H1 (cell line): ENCODE data around the gene SEMA5B. TPM values are rescaled to one million over a fixed set of nuclear protein-coding genes. Genes with fewer than 3 reads are reported as not detected.

Experiments used
- CTCF ChIA-PET: fragments of 300-600 bp; sonication (Branson Sonifier 250); formaldehyde crosslinking; loops from one replicate; lab custom pipeline; 2021; ENCODE audit not compliant: partially characterized antibody; lab: Charles Lee
- POLR2A ChIA-PET: fragments of 300-600 bp; sonication (Branson Sonifier 250); formaldehyde crosslinking; loops from one replicate; lab custom pipeline; 2021; ENCODE audit warnings: inconsistent platforms; ENCODE audit not compliant: partially characterized antibody; lab: Charles Lee
- DNase-seq, 2 experiments: peaks; one replicate each; pipeline versions ENCODE4 v3.0.0 to v3.0.0-alpha.2; 2010 to 2022; ENCODE audit warnings: low spot score in 2 of 2, low read depth in 1 of 2, mixed read lengths in 1 of 2
- FAIRE-seq: peaks from 2 replicates; lab custom pipeline; 2011; peaks lifted over from hg19 to GRCh38; lab: Jason Lieb, UNC
- H2AFZ ChIP-seq: 2 replicates; pipeline ENCODE4 v1.8.1; 2012; ENCODE audit warnings: low read length, inconsistent platforms
- H2AK5ac ChIP-seq: 2 replicates; pipeline ENCODE4 v1.6.1; 2013; ENCODE audit warnings: low read depth, low read length
- H2BK120ac ChIP-seq: replicated peaks from 2 replicates; pipeline ENCODE3; 2013; ENCODE audit warnings: low read depth, low read length, inconsistent platforms
- H2BK12ac ChIP-seq: 2 replicates; pipeline ENCODE4 v1.6.1; 2013; ENCODE audit warnings: low read depth, low read length
- H2BK15ac ChIP-seq: 2 replicates; pipeline ENCODE4 v1.6.1; 2013; ENCODE audit warnings: low read length
- H2BK20ac ChIP-seq: 2 replicates; pipeline ENCODE4 v1.6.1; 2013; ENCODE audit warnings: low read length
- H2BK5ac ChIP-seq: 2 replicates; pipeline ENCODE4 v1.6.1; 2013; ENCODE audit warnings: low read depth, low read length
- H3K14ac ChIP-seq: 2 replicates; pipeline ENCODE4 v1.6.1; 2013; ENCODE audit warnings: inconsistent platforms; ENCODE audit not compliant: insufficient read length
- H3K18ac ChIP-seq: 2 replicates; pipeline ENCODE4 v1.6.1; 2013; ENCODE audit warnings: low read length; ENCODE audit errors: extremely low read depth
- H3K23ac ChIP-seq: 2 replicates; pipeline ENCODE4 v1.6.1; 2013; ENCODE audit warnings: inconsistent platforms; ENCODE audit not compliant: insufficient read length
- H3K23me2 ChIP-seq: 2 replicates; pipeline ENCODE4 v1.6.1; 2013; ENCODE audit warnings: low read depth, low read length
- H3K27ac ChIP-seq: 2 replicates; pipeline ENCODE4 v1.6.1; 2011; ENCODE audit warnings: low read depth, low read length, inconsistent platforms
- H3K27me3 ChIP-seq, 4 experiments: replicated peaks in 1 of 4; 1 replicate in 1 of 4; 2 replicates in 3 of 4; pipeline versions ENCODE4 v1.6.1 to v1.8.1; 2011 to 2013; ENCODE audit warnings: low read length in 3 of 4, mild to moderate bottlenecking in 3 of 4, inconsistent platforms in 2 of 4, mixed read lengths in 2 of 4, moderate library complexity in 1 of 4; ENCODE audit not compliant: control insufficient read depth in 3 of 4, insufficient read depth in 3 of 4; ENCODE audit errors: extremely low read depth in 1 of 4
- H3K36me3 ChIP-seq, 4 experiments: 2 replicates each; pipeline versions ENCODE4 v1.6.1 to v1.8.1; 2011 to 2013; ENCODE audit warnings: mild to moderate bottlenecking in 4 of 4, low read length in 3 of 4, moderate library complexity in 2 of 4, control low read depth in 1 of 4, inconsistent platforms in 1 of 4; ENCODE audit not compliant: insufficient read depth in 4 of 4, control insufficient read depth in 2 of 4
- H3K4ac ChIP-seq: replicated peaks from 2 replicates; pipeline ENCODE3; 2013; ENCODE audit warnings: low read length, low read depth, mixed read lengths, inconsistent platforms; ENCODE audit not compliant: insufficient read length
- H3K4me1 ChIP-seq, 4 experiments: replicated peaks in 1 of 4; 1 replicate in 1 of 4; 2 replicates in 3 of 4; pipeline versions ENCODE4 v1.6.1 to v1.8.1; 2011 to 2013; ENCODE audit warnings: low read length in 3 of 4, inconsistent platforms in 2 of 4, mixed read lengths in 1 of 4; ENCODE audit not compliant: insufficient read depth in 4 of 4, control insufficient read depth in 3 of 4
- H3K4me2 ChIP-seq, 2 experiments: 2 replicates each; pipeline versions ENCODE4 v1.6.1 to v1.8.1; 2011 to 2013; ENCODE audit warnings: low read depth in 2 of 2, low read length in 2 of 2, control low read depth in 1 of 2, inconsistent platforms in 1 of 2, mild to moderate bottlenecking in 1 of 2; ENCODE audit not compliant: insufficient read depth in 1 of 2
- H3K4me3 ChIP-seq, 4 experiments: fragments of 200-600, 300-600 bp in 1 of 4; sonication (generic), shearing (Covaris generic), sonication (Bioruptor Twin) in 1 of 4; 2 replicates each; pipeline versions ENCODE4 v1.5.1 to v1.8.1; 2011 to 2016; ENCODE audit warnings: low read length in 4 of 4, low read depth in 3 of 4, control low read depth in 2 of 4, inconsistent platforms in 2 of 4, mild to moderate bottlenecking in 2 of 4, mixed read lengths in 1 of 4, moderate library complexity in 1 of 4; ENCODE audit not compliant: insufficient read depth in 2 of 4; ENCODE audit errors: extremely low read depth in 1 of 4
- H3K56ac ChIP-seq: replicated peaks from 2 replicates; pipeline ENCODE3; 2013; ENCODE audit warnings: low read depth, mild to moderate bottlenecking, mixed read lengths, low read length, inconsistent platforms; ENCODE audit not compliant: insufficient read length
- H3K79me1 ChIP-seq: 2 replicates; pipeline ENCODE4 v1.6.1; 2013; ENCODE audit warnings: low read depth, low read length, control low read depth
- H3K79me2 ChIP-seq, 2 experiments: 2 replicates each; pipeline versions ENCODE4 v1.6.1 to v1.8.1; 2012 to 2013; ENCODE audit warnings: low read length in 2 of 2, mild to moderate bottlenecking in 2 of 2, inconsistent platforms in 1 of 2; ENCODE audit not compliant: insufficient read depth in 2 of 2, control insufficient read depth in 1 of 2
- H3K9ac ChIP-seq, 4 experiments: replicated peaks in 1 of 4; 1 replicate in 1 of 4; 2 replicates in 3 of 4; pipeline versions ENCODE4 v1.6.1 to v1.8.1; 2011 to 2013; ENCODE audit warnings: low read depth in 3 of 4, low read length in 3 of 4, control low read depth in 2 of 4, mild to moderate bottlenecking in 2 of 4, moderate library complexity in 2 of 4, inconsistent platforms in 1 of 4; ENCODE audit errors: extremely low read depth in 1 of 4
- H3K9me3 ChIP-seq, 2 experiments: 2 replicates each; pipeline versions ENCODE4 v1.6.1 to v1.8.1; 2012 to 2013; ENCODE audit warnings: mild to moderate bottlenecking in 2 of 2, moderate library complexity in 2 of 2, control low read depth in 1 of 2, inconsistent platforms in 1 of 2, low read depth in 1 of 2, low read length in 1 of 2, mixed read lengths in 1 of 2; ENCODE audit not compliant: insufficient read depth in 2 of 2
- H4K20me1 ChIP-seq, 2 experiments: replicated peaks in 1 of 2; 2 replicates each; pipeline versions ENCODE3 to v1.8.1; 2011 to 2013; ENCODE audit warnings: inconsistent platforms in 2 of 2, low read length in 2 of 2, mild to moderate bottlenecking in 1 of 2; ENCODE audit not compliant: insufficient read depth in 2 of 2, control insufficient read depth in 1 of 2
- H4K5ac ChIP-seq: 2 replicates; pipeline ENCODE4 v1.6.1; 2013; ENCODE audit warnings: low read length, low read depth, mixed read lengths, inconsistent platforms; ENCODE audit not compliant: insufficient read length
- H4K8ac ChIP-seq: 2 replicates; pipeline ENCODE4 v1.8.0; 2013; ENCODE audit warnings: mild to moderate bottlenecking, moderate library complexity, low read length, inconsistent platforms; ENCODE audit not compliant: insufficient read depth; ENCODE audit errors: extremely low read depth
- H4K91ac ChIP-seq: replicated peaks from 2 replicates; pipeline ENCODE3; 2013; ENCODE audit warnings: low read length, mixed read lengths, inconsistent platforms; ENCODE audit not compliant: insufficient read length
- BACH1 ChIP-seq: IDR thresholded peaks from 2 replicates; pipeline ENCODE4 v1.6.1; 2012; ENCODE audit warnings: low read length, improper control_type of control experiment
- BRCA1 ChIP-seq: IDR thresholded peaks from 2 replicates; pipeline ENCODE4 v1.6.1; 2012; ENCODE audit warnings: low read depth, low read length, improper control_type of control experiment
- EP300 ChIP-seq, 2 experiments: IDR thresholded peaks; 1 replicate in 1 of 2; 2 replicates in 1 of 2; pipeline ENCODE4 v1.6.1; 2011 to 2012; ENCODE audit warnings: low read depth in 2 of 2, low read length in 2 of 2, mild to moderate bottlenecking in 2 of 2, borderline replicate concordance in 1 of 2, inconsistent platforms in 1 of 2, moderate library complexity in 1 of 2
- RAD21 ChIP-seq, 2 experiments: IDR thresholded peaks in 1 of 2; conservative IDR thresholded peaks in 1 of 2; 2 replicates each; pipeline ENCODE4 v1.6.1; 2011; ENCODE audit warnings: low read depth in 2 of 2, low read length in 2 of 2, improper control_type of control experiment in 1 of 2, inconsistent platforms in 1 of 2, mild to moderate bottlenecking in 1 of 2, moderate library complexity in 1 of 2
- SIN3A ChIP-seq, 2 experiments: IDR thresholded peaks in 1 of 2; conservative IDR thresholded peaks in 1 of 2; 2 replicates each; pipeline ENCODE4 v1.6.1; 2011 to 2012; ENCODE audit warnings: low read length in 2 of 2, improper control_type of control experiment in 1 of 2, low read depth in 1 of 2, mild to moderate bottlenecking in 1 of 2
- WGBS, 2 experiments: shearing (Covaris generic) in 1 of 2; methylation state at CpG; one replicate each; pipeline versions ENCODE4 v1.1.6 to v1.1.7; 2013 to 2015; ENCODE audit warnings: low lambda C conversion rate in 2 of 2, mixed read lengths in 2 of 2, inconsistent platforms in 1 of 2, low coverage in 1 of 2, missing lambda C conversion rate in 1 of 2; ENCODE audit not compliant: insufficient replicate concordance in 2 of 2, insufficient coverage in 1 of 2, insufficient read length in 1 of 2; ENCODE audit errors: extremely low coverage in 1 of 2, missing lambda C conversion rate in 1 of 2; 5-methylcytosine and 5-hydroxymethylcytosine counted together
- polyA plus RNA-seq, 7 experiments: library from polyadenylated mRNA; depleted of rRNA in 3 of 7; stranded (reverse) in 5 of 7; unstranded in 2 of 7; fragments of >200 nt in 5 of 7; fragments of 200-250 nt in 2 of 7; gene quantifications; 1 replicate in 5 of 7; 2 replicates in 1 of 7; 4 replicates in 1 of 7; pipeline versions ENCODE4 v1.2.1 to v1.2.3, GENCODE V29; 2011 to 2013; ENCODE audit warnings: missing spikeins in 2 of 7, mixed read lengths in 2 of 7
- total RNA-seq: library from RNA; stranded (reverse); fragmentation: NEBNext Ultra II Directional; extraction: Animal tissue kit (Norgen Biotek cat#: 25700); gene quantifications from 2 replicates; pipeline ENCODE4 v1.2.1, GENCODE V29; 2021

Gene SEMA5B
- total and polyA plus RNA-seq, 2 of the 8 experiments (the other 6 are each of a cell fraction or from before 2014, with no cell fraction given): 13.1 to 22.4 TPM

- Histone ChIP-seq H3K14ac (no peak overlapping the region), H4K91ac (no peak overlapping the region), H3K79me2 (peaks cover 6 to 20% of the 10 kb centered on the region in 2 experiments), H3K4me3 (no peak overlapping the region), H4K20me1 (peaks cover 0 to 4% of the 10 kb centered on the region in 2 experiments), H3K23me2 (peaks cover 20% of the 10 kb centered on the region), H3K27me3 (peaks cover 0 to 13% (median 8%) of the 10 kb centered on the region in 4 experiments; a peak in 5 of 7 replicates), H3K18ac (no peak overlapping the region), H2BK120ac (no peak overlapping the region), H3K4ac (no peak overlapping the region), H3K9me3 (no peaks in the 10 kb centered on the region; a peak in 1 of 4 replicates), H3K4me2 (no peak overlapping the region), H2AFZ (no peak overlapping the region), H2BK12ac (no peak overlapping the region), H2BK20ac (no peak overlapping the region), H3K9ac (no peak overlapping the region), H2AK5ac (no peak overlapping the region), H2BK5ac (no peak overlapping the region), H3K36me3 (no peaks in the 10 kb centered on the region), H3K79me1 (peaks cover 11% of the 10 kb centered on the region), H3K56ac (no peak overlapping the region), H3K23ac (no peak overlapping the region), H2BK15ac (no peak overlapping the region), H3K4me1 (peaks cover 5 to 11% (median 9%) of the 10 kb centered on the region in 4 experiments; a peak in 5 of 7 replicates), H4K5ac (no peak overlapping the region), H3K27ac (no peak overlapping the region), H4K8ac (no peak overlapping the region)
- no peak for FAIRE-seq
- CTCF ChIA-PET: interaction anchor here (1.2 to 1.6 kb wide), 3 partner anchors 9 to 23 kb away, joined by 3 to 4 read pairs (median 3); no protein-coding TSS in a partner anchor
- POLR2A ChIA-PET: no interaction called here
- TF ChIP-seq EP300 (IDR thresholded peaks at IDR 0.05; ENCODE audit: borderline replicate concordance in 1 of 2, low read depth in 2 of 2, low read length in 2 of 2) (no peak), BRCA1 (no peak), SIN3A (conservative IDR thresholded peaks at IDR 0.05 in 1 of 2, IDR thresholded peaks at IDR 0.05 in 1 of 2; ENCODE audit: low read depth in 1 of 2, low read length in 2 of 2) (no peak), BACH1 (no peak), RAD21 (IDR thresholded peaks at IDR 0.05 in 1 of 2, conservative IDR thresholded peaks at IDR 0.05 in 1 of 2; ENCODE audit: low read depth in 2 of 2, low read length in 2 of 2) (no peak)
- 92% methylated on average over 4 of the region's 4 CpGs; no CpG with 5 or more reads in 1 of the 2 experiments for whole genome bisulfite sequencing, 2 experiments
- DNase-seq: no peak
Observed at GRCh38 chr3:123064506-123064905, 36.9 kb upstream of the SEMA5B start.
